ENCODE measurements around the gene MAU2.

The MAU2 gene

GRCh38 chr19:19320361-19321140, at the start of gene MAU2, which contains the start of gene SUGP1:
TSS of gene MAU2 (plus strand) at chr19:19320829. CDS start at chr19:19320860, 31 bp downstream.
TSS of gene SUGP1 (minus strand) at chr19:19320509. CDS start at chr19:19320496, 13 bp downstream.
- peak; percentile 77 for DNase-seq (ENCODE audit: low read depth)

GRCh38 chr19:19271828-19272599, 48.6 kb upstream of the MAU2 start:
- no peak for DNase-seq (ENCODE audit: low read depth)

- DNase-seq (ENCODE audit: low read depth) = no peak
Measured at GRCh38 chr19:19274146-19274545, 46.5 kb upstream of the MAU2 start.

GRCh38 chr19:19274716-19275565, 45.7 kb upstream of the MAU2 start:
- DNase-seq (ENCODE audit: low read depth) = no peak

GRCh38 chr19:19276386-19276785, 44.2 kb upstream of the MAU2 start:
- DNase-seq (ENCODE audit: low read depth) = no peak

GRCh38 chr19:19276851-19277250, 43.8 kb upstream of the MAU2 start:
- DNase-seq (ENCODE audit: low read depth) = no peak

GRCh38 chr19:19278315-19278714, 42.3 kb upstream of the MAU2 start:
- DNase-seq (ENCODE audit: low read depth) = no peak

- DNase-seq (ENCODE audit: low read depth) = no peak
Measured at GRCh38 chr19:19279062-19279612, 41.5 kb upstream of the MAU2 start.

GRCh38 chr19:19279853-19280252, 40.8 kb upstream of the MAU2 start:
- no peak for DNase-seq (ENCODE audit: low read depth)

- DNase-seq (ENCODE audit: low read depth) = peak; percentile 35
Measured at GRCh38 chr19:19280561-19280960, 40.1 kb upstream of the MAU2 start.

GRCh38 chr19:19285686-19286085, 34.9 kb upstream of the MAU2 start:
- no peak for DNase-seq (ENCODE audit: low read depth)

GRCh38 chr19:19292607-19293006, 28.0 kb upstream of the MAU2 start:
- DNase-seq (ENCODE audit: low read depth) = no peak

- DNase-seq (ENCODE audit: low read depth) = no peak
Measured at GRCh38 chr19:19294914-19295313, 25.7 kb upstream of the MAU2 start.

- no peak for DNase-seq (ENCODE audit: low read depth)
Measured at GRCh38 chr19:19296953-19297689, 23.5 kb upstream of the MAU2 start.

- no peak for DNase-seq (ENCODE audit: low read depth)
Measured at GRCh38 chr19:19297759-19298158, 22.9 kb upstream of the MAU2 start.

GRCh38 chr19:19300613-19301012, 20.0 kb upstream of the MAU2 start:
- no peak for DNase-seq (ENCODE audit: low read depth)

- no peak for DNase-seq (ENCODE audit: low read depth)
Measured at GRCh38 chr19:19303411-19303810, 17.2 kb upstream of the MAU2 start.

GRCh38 chr19:19304186-19304965, 16.3 kb upstream of the MAU2 start:
- no peak for DNase-seq (ENCODE audit: low read depth)

- DNase-seq (ENCODE audit: low read depth) = no peak
Measured at GRCh38 chr19:19305066-19305465, 15.6 kb upstream of the MAU2 start.

GRCh38 chr19:19305696-19306095, 14.9 kb upstream of the MAU2 start:
- DNase-seq (ENCODE audit: low read depth) = no peak

All from GM04504 (cell line).